HG03175 (cell line): ENCODE data around the gene NPHP3.
"Not testable (repeated sequence)": the region's sequence is repeated elsewhere in the genome, so short reads cannot be mapped to it uniquely, and the experiment has no call there.

Experiments used
- ATAC-seq: cut with Tn5 transposase; IDR thresholded peaks from one replicate; pipeline ENCODE4 v1.9.1; 2021; ENCODE audit warnings: mild to moderate bottlenecking, moderate library complexity; ENCODE audit not compliant: unreplicated experiment

Gene NPHP3

GRCh38 chr3:132643366-132643765 is 78.8 kb downstream of the NPHP3 start:
- no peak for ATAC-seq

- ATAC-seq, result no peak
Measured at GRCh38 chr3:132642539-132642847, 79.7 kb downstream of the NPHP3 start.

- no peak for ATAC-seq
Measured at GRCh38 chr3:132641837-132642538, 80.2 kb downstream of the NPHP3 start.

- ATAC-seq, result not testable (repeated sequence)
Measured at GRCh38 chr3:132641427-132641826, 80.8 kb downstream of the NPHP3 start.

- ATAC-seq, result no peak
Measured at GRCh38 chr3:132638706-132639105, 83.5 kb downstream of the NPHP3 start.

- ATAC-seq, result no peak
Measured at GRCh38 chr3:132637590-132637989, 84.6 kb downstream of the NPHP3 start.

GRCh38 chr3:132635052-132635451 is 87.2 kb downstream of the NPHP3 start:
- no peak for ATAC-seq
